Thyroid gland (tissue), 4 donors: ENCODE measurements around the gene FSTL4. TPM values are rescaled to one million over a fixed set of nuclear protein-coding genes. Genes with fewer than 3 reads are reported as not detected.

Experiments
- DNase-seq, 2 donors: peaks; one replicate each; pipeline ENCODE4 v3.0.0-alpha.2; 2019
- H3K27ac ChIP-seq, 3 donors: fragments of 200-600 bp; sonication (generic); 1 replicate in 2 of 3; 2 replicates in 1 of 3; pipeline ENCODE4 v1.5.1; 2016 to 2019; ENCODE audit warnings: mild to moderate bottlenecking in 1 of 3, moderate library complexity in 1 of 3
- H3K27me3 ChIP-seq: fragments of 200-600 bp; sonication (generic); one replicate; pipeline ENCODE4 v1.5.1; 2019
- H3K36me3 ChIP-seq, 2 donors: fragments of 200-600 bp; sonication (generic); one replicate each; pipeline ENCODE4 v1.5.1; 2016 to 2019
- H3K4me1 ChIP-seq, 2 donors: fragments of 200-600 bp; sonication (generic); one replicate each; pipeline ENCODE4 v1.5.1; 2017 to 2019
- H3K4me3 ChIP-seq, 3 donors: fragments of 200-600 bp; sonication (generic); replicated peaks in 1 of 3; 1 replicate in 2 of 3; 2 replicates in 1 of 3; pipeline ENCODE4 v1.5.1; 2016; ENCODE audit warnings: mild to moderate bottlenecking in 1 of 3
- H3K9me3 ChIP-seq: fragments of 200-600 bp; sonication (generic); one replicate; pipeline ENCODE4 v1.5.1; 2017
- POLR2A ChIP-seq, 2 donors: fragments of 450-650 bp; IDR thresholded peaks; one replicate each; pipeline ENCODE4 v1.6.1; 2017; ENCODE audit warnings: antibody characterized with exemption in 2 of 2, mild to moderate bottlenecking in 2 of 2, moderate library complexity in 1 of 2
- WGBS, 2 donors: methylation state at CpG; one replicate each; pipeline ENCODE4 v1.1.5; 2017; 5-methylcytosine and 5-hydroxymethylcytosine counted together
- intact Hi-C: fragments of 100-400 bp; cut with DNase I; formaldehyde crosslinking; loops from one replicate; pipeline ENCODE4 v1.15.1; 2023
- total RNA-seq, 4 donors: library from RNA; depleted of rRNA; stranded (reverse); fragments of >200 nt; gene quantifications; one replicate each; pipeline ENCODE4 v1.2.3, GENCODE V29; 2016
- TF ChIP-seq, protein P1 (sequence below), 6 experiments: fragments of 200-600 bp in 3 of 6; fragments of 450-650 bp in 3 of 6; sonication (generic) in 3 of 6; IDR thresholded peaks; one replicate each; pipeline ENCODE4 v1.5.1; 2016 to 2019; ENCODE audit warnings: antibody characterized with exemption in 6 of 6, mild to moderate bottlenecking in 2 of 6, inconsistent platforms in 1 of 6, moderate library complexity in 1 of 6

The FSTL4 gene
- total RNA-seq, 4 donors from 2014 or later = 0.10 to 0.13 TPM; not detected in 2

DNA sequence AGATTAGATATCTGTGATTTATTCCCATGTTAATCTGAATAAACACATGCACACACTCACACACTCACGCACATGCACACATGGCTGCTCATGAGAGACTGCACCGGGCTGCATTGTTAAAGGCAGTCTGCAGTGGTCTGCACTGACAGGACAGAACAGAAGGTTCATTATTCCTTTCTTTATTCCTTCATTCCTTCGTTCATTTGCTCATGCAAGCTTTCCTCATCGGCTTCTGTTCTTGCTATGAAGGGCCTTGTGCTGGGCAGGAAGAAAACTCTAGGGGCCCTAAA lies 41.4 kb upstream of the FSTL4 start:
- no peak for TF ChIP-seq POLR2A (IDR thresholded peaks at IDR 0.05)
- TF ChIP-seq, protein P1, sequence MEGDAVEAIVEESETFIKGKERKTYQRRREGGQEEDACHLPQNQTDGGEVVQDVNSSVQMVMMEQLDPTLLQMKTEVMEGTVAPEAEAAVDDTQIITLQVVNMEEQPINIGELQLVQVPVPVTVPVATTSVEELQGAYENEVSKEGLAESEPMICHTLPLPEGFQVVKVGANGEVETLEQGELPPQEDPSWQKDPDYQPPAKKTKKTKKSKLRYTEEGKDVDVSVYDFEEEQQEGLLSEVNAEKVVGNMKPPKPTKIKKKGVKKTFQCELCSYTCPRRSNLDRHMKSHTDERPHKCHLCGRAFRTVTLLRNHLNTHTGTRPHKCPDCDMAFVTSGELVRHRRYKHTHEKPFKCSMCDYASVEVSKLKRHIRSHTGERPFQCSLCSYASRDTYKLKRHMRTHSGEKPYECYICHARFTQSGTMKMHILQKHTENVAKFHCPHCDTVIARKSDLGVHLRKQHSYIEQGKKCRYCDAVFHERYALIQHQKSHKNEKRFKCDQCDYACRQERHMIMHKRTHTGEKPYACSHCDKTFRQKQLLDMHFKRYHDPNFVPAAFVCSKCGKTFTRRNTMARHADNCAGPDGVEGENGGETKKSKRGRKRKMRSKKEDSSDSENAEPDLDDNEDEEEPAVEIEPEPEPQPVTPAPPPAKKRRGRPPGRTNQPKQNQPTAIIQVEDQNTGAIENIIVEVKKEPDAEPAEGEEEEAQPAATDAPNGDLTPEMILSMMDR (IDR thresholded peaks at IDR 0.05) = no peak
- Histone ChIP-seq H3K4me3 (no peak overlapping the region), H3K27me3 (no peaks in the 10 kb centered on the region), H3K27ac (no peak overlapping the region), H3K36me3 (no peaks in the 10 kb centered on the region), H3K9me3 (no peaks in the 10 kb centered on the region), H3K4me1 (no peaks in the 10 kb centered on the region)
- intact Hi-C loops = no loop called here
- 38 to 55% methylated on average over 4 of the region's 4 CpGs for WGBS, 2 donors
- DNase-seq = peak in 1 of 2 donors; percentile 12

DNA sequence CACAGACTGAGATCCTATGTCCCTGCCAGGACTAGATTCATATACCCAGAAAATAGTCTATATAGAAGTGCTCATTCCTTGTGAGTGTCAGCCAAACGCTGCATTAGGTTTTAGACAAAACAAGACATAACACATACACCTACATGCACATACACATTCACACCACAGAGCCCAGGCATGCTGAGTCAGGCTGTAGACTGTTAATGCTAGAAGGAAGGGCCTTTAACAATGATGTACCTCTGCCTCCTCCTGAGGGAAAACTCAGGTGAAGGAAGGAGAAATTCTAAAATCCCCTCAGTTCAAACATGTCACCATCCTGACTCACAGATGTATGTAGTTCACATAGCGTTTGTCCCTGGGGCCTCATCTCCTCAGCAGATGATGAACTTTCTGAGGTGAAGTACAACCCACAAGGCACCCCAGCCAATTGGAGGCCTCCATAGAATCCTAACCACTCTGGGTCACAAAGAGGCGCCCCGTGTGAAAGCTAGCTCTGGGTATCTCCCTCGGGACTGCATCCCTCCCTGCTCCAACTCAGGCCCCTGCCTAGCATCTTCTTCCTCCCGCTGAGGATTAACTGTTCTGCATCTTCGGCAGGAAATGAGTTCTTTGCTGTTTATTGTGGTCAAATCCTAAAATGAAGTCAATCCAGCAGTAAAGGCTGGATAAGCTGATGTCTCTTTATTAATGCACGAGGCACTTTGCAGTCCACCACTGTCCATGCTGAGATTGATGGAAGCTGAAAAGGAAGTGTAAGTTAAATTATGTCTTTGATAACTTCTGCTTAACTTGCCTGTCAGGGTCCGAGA lies 40.8 kb upstream of the FSTL4 start:
- intact Hi-C loops = no loop called here
- Histone ChIP-seq H3K27me3 (no peaks in the 10 kb centered on the region), H3K4me3 (no peak overlapping the region), H3K36me3 (no peaks in the 10 kb centered on the region), H3K4me1 (no peaks in the 10 kb centered on the region), H3K9me3 (no peaks in the 10 kb centered on the region), H3K27ac (no peak overlapping the region)
- WGBS, 2 donors = 69 to 70% methylated on average over 9 of the region's 9 CpGs
- DNase-seq = no peak
- TF ChIP-seq POLR2A (IDR thresholded peaks at IDR 0.05) = no peak
- TF ChIP-seq, protein P1 (IDR thresholded peaks at IDR 0.05) = no peak

DNA sequence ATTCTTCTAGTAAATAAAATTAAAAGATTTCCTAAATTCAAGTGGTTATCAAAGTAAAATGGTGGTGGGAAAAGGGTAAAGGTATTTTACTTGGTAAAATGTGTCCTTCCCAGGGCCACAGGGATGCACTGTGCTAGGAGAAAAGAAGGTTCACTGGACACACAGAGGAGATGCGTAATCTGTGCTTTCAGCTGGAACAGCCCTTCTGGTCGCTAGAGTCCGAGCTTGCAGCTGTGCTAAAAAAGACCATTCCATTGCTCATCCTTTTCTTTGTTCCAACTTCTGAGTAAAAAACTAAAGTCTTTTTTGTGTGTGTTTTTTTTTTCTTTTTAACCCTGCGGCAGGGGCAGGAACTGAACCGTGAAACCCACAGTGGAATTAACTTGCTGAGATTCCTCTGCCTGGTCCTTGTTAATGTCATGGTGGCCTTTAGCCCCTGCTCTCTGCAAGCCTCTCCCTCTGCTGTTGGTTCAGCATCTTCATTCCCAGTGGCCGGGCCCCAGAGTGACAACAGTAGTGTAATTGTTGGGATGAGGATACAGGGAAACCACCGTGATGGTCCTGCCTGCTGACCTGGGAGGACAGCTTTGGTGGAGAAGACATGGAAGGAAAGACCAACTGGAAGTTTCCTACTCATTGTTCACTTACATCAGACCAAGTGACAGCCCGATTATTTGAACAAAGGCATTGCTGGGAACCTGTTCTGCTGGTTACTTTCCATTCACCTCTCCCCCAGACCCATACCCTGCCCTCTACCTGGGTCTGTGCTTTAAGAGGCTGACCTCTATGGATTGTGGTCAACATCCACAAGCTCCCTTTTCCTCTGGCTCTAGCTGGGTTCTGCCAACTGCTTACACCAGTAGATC lies 31.9 kb upstream of the FSTL4 start:
- no peak overlapping the region for H3K4me3 ChIP-seq
- H3K27me3 ChIP-seq = no peaks in the 10 kb centered on the region
- H3K4me1 ChIP-seq = no peaks in the 10 kb centered on the region
- DNase-seq = no peak
- no peaks in the 10 kb centered on the region for H3K9me3 ChIP-seq
- no peak overlapping the region for H3K27ac ChIP-seq
- TF ChIP-seq, protein P1 (IDR thresholded peaks at IDR 0.05) = no peak
- TF ChIP-seq POLR2A (IDR thresholded peaks at IDR 0.05) = no peak
- intact Hi-C loops = no loop called here
- H3K36me3 ChIP-seq = no peaks in the 10 kb centered on the region
- WGBS, 2 donors = 59 to 68% methylated on average over 8 of the region's 8 CpGs

DNA sequence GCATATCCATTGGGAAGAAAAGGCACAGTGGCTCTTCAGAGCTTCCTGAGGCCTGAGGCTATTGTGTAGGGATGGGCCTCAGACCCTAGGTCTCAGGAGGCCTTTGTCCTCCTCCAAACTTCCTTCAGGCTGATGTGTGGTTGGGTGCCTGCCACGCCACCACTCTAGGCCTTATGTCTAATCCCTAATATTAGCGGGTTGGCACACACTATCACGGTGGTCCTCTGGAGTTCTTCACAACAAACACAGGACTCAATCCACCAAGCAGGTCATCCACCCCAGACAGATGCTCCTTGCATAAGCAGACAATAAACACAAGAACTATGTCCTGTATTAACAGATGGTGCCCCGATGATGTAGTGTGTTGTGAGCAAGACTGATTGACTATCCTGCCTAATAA lies 31.0 kb upstream of the FSTL4 start:
- TF ChIP-seq POLR2A (IDR thresholded peaks at IDR 0.05) = no peak
- TF ChIP-seq, protein P1 (IDR thresholded peaks at IDR 0.05) = no peak
- Histone ChIP-seq H3K4me1 (no peaks in the 10 kb centered on the region), H3K27me3 (no peaks in the 10 kb centered on the region), H3K27ac (no peak overlapping the region), H3K9me3 (no peaks in the 10 kb centered on the region), H3K36me3 (no peaks in the 10 kb centered on the region), H3K4me3 (no peak overlapping the region)
- intact Hi-C loops = no loop called here
- no peak for DNase-seq
- 95 to 96% methylated on average over 4 of the region's 4 CpGs for WGBS, 2 donors
